Right cardiac atrium (tissue), 5 donors: ENCODE measurements around the gene CPTP. TPM values are rescaled to one million over a fixed set of nuclear protein-coding genes. Genes with fewer than 3 reads are reported as not detected.

Source experiments
- ATAC-seq, 2 donors: fragments of 200-7000 bp; cut with Tn5 transposase; one replicate each; pipeline versions ENCODE4 v1.8.0 to v1.9.1; 2020; ENCODE audit warnings: moderate library complexity in 2 of 2, mild to moderate bottlenecking in 1 of 2
- DNase-seq, 3 donors: peaks; one replicate each; pipeline ENCODE4 v3.0.0-alpha.2; 2020
- H3K27ac ChIP-seq: one replicate; pipeline ENCODE4 v1.5.1; 2013; ENCODE audit warnings: mild to moderate bottlenecking, low read length, control low read depth, moderate library complexity
- H3K27me3 ChIP-seq: one replicate; pipeline ENCODE4 v1.6.1; 2013; ENCODE audit not compliant: control insufficient read depth, insufficient read depth
- H3K4me1 ChIP-seq: one replicate; pipeline ENCODE4 v1.6.1; 2013; ENCODE audit warnings: low read length; ENCODE audit not compliant: control insufficient read depth, insufficient read depth
- H3K4me3 ChIP-seq: one replicate; pipeline ENCODE4 v1.5.1; 2013; ENCODE audit warnings: low read length, control low read depth
- H3K9me3 ChIP-seq: one replicate; pipeline ENCODE4 v1.6.1; 2013; ENCODE audit warnings: low read length; ENCODE audit not compliant: control insufficient read depth
- WGBS: extraction: QIAGEN DNeasy Blood & Tissue Kit; methylation state at CpG from one replicate; pipeline ENCODE4 v1.1.7; 2013; 5-methylcytosine and 5-hydroxymethylcytosine counted together
- intact Hi-C, 4 donors: fragments of 100-400 bp; cut with DNase I; formaldehyde crosslinking; loops; one replicate each; pipeline versions ENCODE4 v1.11.0 to v1.14.0; 2022 to 2023
- polyA plus RNA-seq: library from polyadenylated mRNA; stranded (reverse); fragments of 200-250 nt; gene quantifications from one replicate; pipeline ENCODE4 v1.2.3, GENCODE V29; 2013
- total RNA-seq, 4 donors: library from RNA; stranded (reverse); fragmentation: NEBNext Ultra II Directional; extraction: Animal tissue kit (Norgen Biotek cat#: 25700); gene quantifications; one replicate each; pipeline ENCODE4 v1.2.1, GENCODE V29; 2021
- donor health status: healthy with polysubstance abuse.
- donor health status: DM: no; HTN: yes; CAD: no.
- donor health status: DM: no; HTN: no; CAD: no.
- donor health status: DM: no; HTN: yes; CAD: no; lungs with severe emphysema.
- donor health status: DM: yes; HTN: yes; CAD: no.

Gene CPTP
- total and polyA plus RNA-seq, 5 donors: 24.0 to 53.9 (median 28.9) TPM

DNA sequence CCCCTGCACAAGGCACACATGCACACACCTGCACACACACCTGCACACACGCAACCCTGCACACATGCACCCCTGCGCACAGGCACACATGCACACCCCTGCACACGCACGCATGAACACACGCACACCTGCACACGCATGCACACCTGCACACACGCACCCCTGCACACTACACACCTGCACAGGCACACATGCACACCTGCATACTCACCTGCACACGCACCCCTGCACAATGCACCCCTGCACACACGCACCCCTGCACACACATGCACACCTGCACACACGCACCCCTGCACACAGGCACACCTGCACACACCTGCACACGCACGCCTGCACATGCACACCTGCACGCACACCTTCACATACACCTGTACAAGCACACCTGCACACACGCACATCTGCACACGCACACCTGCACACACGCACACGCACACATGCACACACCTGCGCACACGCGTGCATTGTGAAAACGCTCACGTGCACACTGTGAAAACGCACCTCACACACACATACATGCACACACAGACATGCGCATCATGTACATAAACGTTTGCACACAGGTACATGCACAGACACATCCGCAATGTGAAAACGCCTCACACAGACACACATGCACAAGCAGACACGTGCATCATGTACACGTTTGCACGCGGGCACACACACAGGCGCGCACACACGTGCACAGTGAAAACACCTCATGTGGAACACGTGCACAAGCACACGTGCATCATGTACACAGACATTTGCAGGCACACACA lies 16.4 kb downstream of the CPTP start:
- 92% methylated on average over 36 of the region's 36 CpGs for WGBS
- Histone ChIP-seq H3K9me3 (no peaks in the 10 kb centered on the region), H3K27ac (no peak overlapping the region), H3K4me3 (no peak overlapping the region), H3K4me1 (no peaks in the 10 kb centered on the region), H3K27me3 (no peaks in the 10 kb centered on the region)
- DNase-seq (no peak), ATAC-seq (no peak)
- intact Hi-C loops: no loop called here

- ATAC-seq: no peak
Observed at GRCh38 chr1:1341549-1342021, 17.0 kb downstream of the CPTP start.

GRCh38 chr1:1342061-1342562 lies 17.5 kb downstream of the CPTP start:
- Histone ChIP-seq H3K27ac (no peak overlapping the region), H3K4me1 (no peaks in the 10 kb centered on the region), H3K4me3 (no peak overlapping the region), H3K27me3 (no peaks in the 10 kb centered on the region), H3K9me3 (no peaks in the 10 kb centered on the region)
- 93% methylated on average over 28 of the region's 28 CpGs for WGBS
- intact Hi-C loops: no loop called here
- ATAC-seq (no peak), DNase-seq (peak in 1 of 3 donors; percentile 61)

More at GRCh38 chr1:1341549-1342021, 17.0 kb downstream of the CPTP start:
- intact Hi-C loops: no loop called here
- Histone ChIP-seq H3K4me1 (no peaks in the 10 kb centered on the region), H3K9me3 (no peaks in the 10 kb centered on the region), H3K27ac (no peak overlapping the region), H3K27me3 (no peaks in the 10 kb centered on the region), H3K4me3 (no peak overlapping the region)
- DNase-seq: no peak
- 90% methylated on average over 17 of the region's 17 CpGs for WGBS

GRCh38 chr1:1342584-1343115 lies 18.0 kb downstream of the CPTP start:
- no peaks in the 10 kb centered on the region for H3K27me3 ChIP-seq
- ATAC-seq: no peak
- no peaks in the 10 kb centered on the region for H3K9me3 ChIP-seq
- H3K4me1 ChIP-seq: no peaks in the 10 kb centered on the region
- intact Hi-C loops: no loop called here
- peak in 1 of 3 donors; percentile 59 for DNase-seq
- no peak overlapping the region for H3K4me3 ChIP-seq
- H3K27ac ChIP-seq: no peak overlapping the region
- 86% methylated on average over 18 of the region's 18 CpGs for WGBS

- no peak overlapping the region for H3K27ac ChIP-seq
- no peaks in the 10 kb centered on the region for H3K4me1 ChIP-seq
- no peaks in the 10 kb centered on the region for H3K9me3 ChIP-seq
- ATAC-seq (no peak), DNase-seq (peak in 1 of 3 donors; percentile 59)
- no peak overlapping the region for H3K4me3 ChIP-seq
- H3K27me3 ChIP-seq: no peaks in the 10 kb centered on the region
- intact Hi-C loops: no loop called here
- WGBS: 88% methylated on average over 24 of the region's 24 CpGs
Observed at GRCh38 chr1:1343811-1344421, 19.3 kb downstream of the CPTP start.

- Histone ChIP-seq H3K27ac (no peak overlapping the region), H3K4me1 (no peaks in the 10 kb centered on the region), H3K9me3 (no peaks in the 10 kb centered on the region), H3K4me3 (no peak overlapping the region), H3K27me3 (no peaks in the 10 kb centered on the region)
- ATAC-seq (no peak), DNase-seq (peak in 1 of 3 donors; percentile 65)
- intact Hi-C loops: no loop called here
- 81% methylated on average over 15 of the region's 15 CpGs for WGBS
Observed at GRCh38 chr1:1344655-1345361, 20.2 kb downstream of the CPTP start.

DNA sequence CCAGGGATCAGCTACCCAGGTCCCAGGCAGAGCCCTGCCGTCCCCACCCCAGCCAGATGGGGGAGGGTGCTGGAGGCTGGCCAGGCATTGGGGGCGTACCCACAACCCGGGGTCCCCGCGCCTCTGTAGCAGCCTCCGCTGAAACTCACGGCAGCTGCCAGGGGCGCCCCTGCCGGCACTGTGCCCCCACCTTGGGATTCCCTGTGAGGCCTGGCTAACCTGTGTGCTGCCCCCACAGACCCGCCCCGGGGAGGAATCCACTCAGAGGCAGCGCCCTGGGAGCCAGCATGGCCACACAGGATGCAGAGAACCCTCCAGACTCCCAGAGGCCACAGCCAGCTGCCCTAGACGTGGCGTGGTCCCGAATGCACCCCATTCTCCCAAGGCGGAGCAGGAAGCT lies 20.8 kb downstream of the CPTP start:
- H3K9me3 ChIP-seq: no peaks in the 10 kb centered on the region
- DNase-seq (peak in 2 of 3 donors; percentile 49 to 68), ATAC-seq (no peak)
- intact Hi-C loops: no loop called here
- WGBS: 80% methylated on average over 16 of the region's 16 CpGs
- no peak overlapping the region for H3K27ac ChIP-seq
- H3K27me3 ChIP-seq: no peaks in the 10 kb centered on the region
- H3K4me1 ChIP-seq: no peaks in the 10 kb centered on the region
- H3K4me3 ChIP-seq: no peak overlapping the region

- H3K27me3 ChIP-seq: no peaks in the 10 kb centered on the region
- no peak overlapping the region for H3K4me3 ChIP-seq
- intact Hi-C loops: no loop called here
- 61% methylated on average over 12 of the region's 12 CpGs for WGBS
- H3K9me3 ChIP-seq: no peaks in the 10 kb centered on the region
- H3K4me1 ChIP-seq: no peaks in the 10 kb centered on the region
- H3K27ac ChIP-seq: no peak overlapping the region
- peak in 2 of 3 donors; percentile 43 to 76 for DNase-seq
- no peak for ATAC-seq
Observed at GRCh38 chr1:1345860-1346500, 21.4 kb downstream of the CPTP start.

- DNase-seq: peak in 1 of 3 donors; percentile 58
- Histone ChIP-seq H3K27me3 (no peaks in the 10 kb centered on the region), H3K4me3 (no peak overlapping the region), H3K27ac (no peak overlapping the region), H3K9me3 (no peaks in the 10 kb centered on the region), H3K4me1 (no peaks in the 10 kb centered on the region)
- no peak for ATAC-seq
- intact Hi-C loops: no loop called here
- WGBS: 93% methylated on average over 10 of the region's 10 CpGs
Observed at GRCh38 chr1:1346501-1346890, 21.9 kb downstream of the CPTP start.

GRCh38 chr1:1347026-1347595 lies 22.5 kb downstream of the CPTP start:
- Histone ChIP-seq H3K4me3 (no peak overlapping the region), H3K4me1 (no peaks in the 10 kb centered on the region), H3K27ac (no peak overlapping the region), H3K27me3 (no peaks in the 10 kb centered on the region), H3K9me3 (no peaks in the 10 kb centered on the region)
- WGBS: 90% methylated on average over 10 of the region's 10 CpGs
- no peak for ATAC-seq
- intact Hi-C loops: no loop called here
- DNase-seq: peak in 2 of 3 donors; percentile 49 to 66
